GM12891 (cell line): ENCODE measurements around the gene CCSAP.
"Not testable (repeated sequence)": the region's sequence is repeated elsewhere in the genome, so short reads cannot be mapped to it uniquely, and the experiment has no call there.

Source experiments
- DNase-seq: peaks from one replicate; pipeline ENCODE4 v3.0.0; 2011; ENCODE audit warnings: low spot score; ENCODE audit not compliant: insufficient read length
- FAIRE-seq: peaks from 2 replicates; lab custom pipeline; 2011; peaks lifted over from hg19 to GRCh38; lab: Jason Lieb, UNC
- PAX5 ChIP-seq: IDR thresholded peaks from 2 replicates; pipeline ENCODE4 v1.6.1; 2011; ENCODE audit warnings: low read length, moderate library complexity, mild to moderate bottlenecking; ENCODE audit not compliant: insufficient read depth, severe bottlenecking
- POLR2A ChIP-seq: IDR thresholded peaks from 2 replicates; pipeline ENCODE4 v1.6.1; 2011; ENCODE audit warnings: low read depth, low read length, control low read depth
- POLR2AphosphoS5 ChIP-seq: IDR thresholded peaks from 2 replicates; pipeline ENCODE4 v1.6.1; 2011; ENCODE audit warnings: low read depth, low read length, control low read depth
- POU2F2 ChIP-seq: IDR thresholded peaks from 2 replicates; pipeline ENCODE4 v1.6.1; 2011; ENCODE audit warnings: low read depth, mild to moderate bottlenecking, control low read depth, low read length, moderate library complexity
- SPI1 ChIP-seq: IDR thresholded peaks from 2 replicates; pipeline ENCODE4 v1.6.1; 2011; ENCODE audit warnings: low read depth, low read length, control low read depth
- TAF1 ChIP-seq: IDR thresholded peaks from 2 replicates; pipeline ENCODE4 v1.6.1; 2011; ENCODE audit warnings: low read depth, low read length, control low read depth

The CCSAP gene

GRCh38 chr1:229309074-229309473 is 33.8 kb downstream of the CCSAP start:
- no peak for DNase-seq
- TF ChIP-seq POU2F2 (no peak), TAF1 (no peak), SPI1 (no peak), PAX5 (no peak), POLR2AphosphoS5 (no peak), POLR2A (no peak)
- no peak for FAIRE-seq

DNA sequence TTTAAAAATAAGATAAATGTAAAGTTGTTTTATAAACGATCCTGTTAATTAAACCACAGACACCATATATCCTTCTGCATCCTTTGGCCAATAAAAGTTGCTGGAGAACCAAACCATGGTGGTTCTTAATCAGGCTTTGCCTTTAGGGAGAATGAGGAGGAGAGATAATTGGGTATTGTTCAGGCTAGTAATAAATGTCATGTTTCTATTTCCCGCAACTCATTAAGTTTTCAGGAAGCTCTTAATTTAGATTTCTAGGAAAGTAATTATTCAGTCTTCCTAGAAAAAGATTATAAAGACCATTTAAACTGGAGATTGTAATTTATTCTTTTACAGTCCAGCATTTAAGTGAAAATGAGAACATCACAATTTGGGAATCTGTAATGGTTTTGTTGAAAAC is 37.5 kb downstream of the CCSAP start:
- DNase-seq (no peak), FAIRE-seq (no peak)
- TF ChIP-seq SPI1 (no peak), POLR2A (no peak), POU2F2 (no peak), POLR2AphosphoS5 (no peak), PAX5 (no peak), TAF1 (no peak)

DNA sequence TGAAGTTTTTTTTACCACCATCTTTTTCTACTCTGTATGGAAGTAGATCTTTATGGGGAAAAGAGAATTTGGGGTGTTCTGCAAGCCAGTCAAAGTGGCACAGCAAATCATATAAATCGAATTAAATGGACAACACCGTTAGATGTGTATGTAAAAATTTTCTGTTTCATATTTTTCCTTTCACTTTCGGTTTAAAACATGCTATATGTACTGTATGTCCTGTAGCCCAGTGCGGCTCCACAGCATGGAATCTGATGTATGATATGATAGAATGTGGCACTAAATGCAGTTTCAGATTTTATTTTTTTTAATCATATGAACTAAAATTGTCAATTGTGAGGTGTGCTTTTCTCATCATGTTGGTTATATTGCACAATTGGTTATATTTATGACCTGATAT is 39.0 kb downstream of the CCSAP start:
- FAIRE-seq (no peak), DNase-seq (no peak)
- TF ChIP-seq POU2F2 (no peak), POLR2AphosphoS5 (no peak), SPI1 (no peak), TAF1 (no peak), PAX5 (no peak), POLR2A (no peak)

GRCh38 chr1:229302740-229303139 is 40.1 kb downstream of the CCSAP start:
- no peak for TF ChIP-seq TAF1
- TF ChIP-seq PAX5, result no peak
- no peak for TF ChIP-seq SPI1
- TF ChIP-seq POLR2AphosphoS5, result no peak
- TF ChIP-seq POLR2A, result no peak
- no peak for TF ChIP-seq POU2F2
- FAIRE-seq, result no peak
- no peak for DNase-seq

GRCh38 chr1:229300099-229300757 is 42.6 kb downstream of the CCSAP start:
- DNase-seq (no peak), FAIRE-seq (no peak)
- TF ChIP-seq SPI1, result no peak
- no peak for TF ChIP-seq PAX5
- no peak for TF ChIP-seq TAF1
- no peak for TF ChIP-seq POU2F2
- no peak for TF ChIP-seq POLR2A
- no peak for TF ChIP-seq POLR2AphosphoS5

DNA sequence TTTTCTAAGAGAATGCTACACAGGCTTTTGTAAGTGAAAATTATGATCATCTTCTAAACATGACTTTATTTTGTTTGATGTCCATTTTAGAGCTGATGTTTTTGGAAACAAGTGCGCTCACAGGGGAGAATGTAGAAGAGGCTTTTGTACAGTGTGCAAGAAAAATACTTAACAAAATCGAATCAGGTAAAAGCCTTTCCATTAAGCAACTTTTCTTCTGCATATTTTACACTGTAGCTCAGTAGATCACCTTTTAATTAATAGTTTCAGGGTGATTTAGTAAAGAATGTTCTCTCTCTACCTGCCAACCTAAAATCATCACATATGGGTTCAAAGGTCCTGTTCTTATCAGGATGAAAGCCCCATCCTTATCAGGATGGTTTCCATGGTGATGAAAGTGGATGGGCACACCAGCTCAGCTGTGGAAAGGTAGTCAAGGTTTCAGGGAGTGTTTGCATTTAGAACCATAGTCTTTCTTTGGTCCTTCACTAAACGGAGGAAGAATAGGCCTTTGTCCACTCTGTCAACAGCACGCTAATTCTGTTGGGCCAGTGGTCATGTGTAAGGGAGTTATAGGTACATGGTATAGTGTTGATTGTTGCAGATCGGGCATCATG is 43.9 kb downstream of the CCSAP start:
- DNase-seq, result no peak
- no peak for TF ChIP-seq PAX5
- TF ChIP-seq POU2F2, result no peak
- no peak for TF ChIP-seq POLR2A
- TF ChIP-seq TAF1, result no peak
- TF ChIP-seq POLR2AphosphoS5, result no peak
- no peak for TF ChIP-seq SPI1
- no peak for FAIRE-seq

DNA sequence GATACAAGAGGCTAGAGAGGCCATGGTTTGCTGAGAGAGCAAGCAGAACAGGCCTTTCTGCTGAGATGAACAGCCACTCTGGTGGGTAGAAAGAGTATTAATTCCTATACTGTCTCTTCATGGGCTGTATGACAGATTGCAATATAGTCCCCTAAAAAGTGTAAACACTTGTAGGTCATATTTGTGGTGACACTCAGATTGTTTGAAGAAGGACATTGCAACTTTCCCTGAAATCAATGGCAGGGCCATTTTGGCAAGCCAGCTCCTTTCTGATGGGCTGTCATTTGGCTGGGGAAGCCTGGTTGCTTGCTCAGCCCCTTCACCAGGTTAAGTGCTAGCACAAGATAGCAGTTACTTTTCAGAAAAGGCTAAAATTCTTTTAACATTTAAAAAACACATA is 44.4 kb downstream of the CCSAP start:
- DNase-seq (no peak), FAIRE-seq (no peak)
- TF ChIP-seq POLR2A (no peak), PAX5 (no peak), TAF1 (no peak), POU2F2 (no peak), POLR2AphosphoS5 (no peak), SPI1 (no peak)

GRCh38 chr1:229297746-229298145 is 45.1 kb downstream of the CCSAP start:
- FAIRE-seq (no peak), DNase-seq (no peak)
- TF ChIP-seq PAX5 (no peak), POLR2A (no peak), TAF1 (no peak), POU2F2 (no peak), POLR2AphosphoS5 (no peak), SPI1 (no peak)

DNA sequence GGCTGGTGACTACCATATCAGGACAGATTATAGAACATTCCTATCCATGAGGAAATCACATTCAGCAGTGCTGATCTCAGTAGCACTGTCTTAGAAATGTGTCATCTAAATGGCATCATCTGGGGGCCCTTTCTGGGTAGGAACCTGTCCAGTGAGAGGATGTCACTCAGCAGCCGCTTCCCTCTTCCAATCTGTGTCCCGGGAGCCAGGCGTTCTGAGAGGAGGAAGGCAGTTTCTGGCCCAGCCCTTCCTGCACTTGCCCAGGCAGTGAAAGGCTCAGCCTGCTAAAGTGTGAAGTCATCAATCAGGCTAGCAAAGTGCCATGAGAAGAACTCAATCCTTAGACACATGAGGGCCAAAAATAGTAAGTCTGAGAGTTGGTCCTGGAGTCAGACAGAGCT is 46.3 kb downstream of the CCSAP start:
- DNase-seq, result no peak
- FAIRE-seq, result no peak
- TF ChIP-seq POLR2A, result no peak
- TF ChIP-seq TAF1, result no peak

GRCh38 chr1:229295745-229296144 is 47.1 kb downstream of the CCSAP start:
- no peak for TF ChIP-seq POU2F2
- no peak for TF ChIP-seq SPI1
- no peak for TF ChIP-seq POLR2AphosphoS5
- TF ChIP-seq POLR2A, result no peak
- no peak for TF ChIP-seq PAX5
- no peak for TF ChIP-seq TAF1
- DNase-seq, result no peak
- FAIRE-seq, result no peak

- DNase-seq (no peak), FAIRE-seq (no peak)
- no peak for TF ChIP-seq POU2F2
- TF ChIP-seq TAF1, result no peak
- TF ChIP-seq PAX5, result no peak
- peak; percentile 70; the same call in 1 of the 2 replicates for TF ChIP-seq POLR2AphosphoS5
These were observed 49.2 kb downstream of the CCSAP start for GRCh38 chr1:229293528-229294204.

- DNase-seq, FAIRE-seq: not testable (repeated sequence)
These were observed 51.2 kb downstream of the CCSAP start for GRCh38 chr1:229291686-229292085.
